Mesothelial cell of epicardium (in vitro differentiated cells): Measurements from ENCODE around the gene KRTAP10-8. TPM values are rescaled to one million over a fixed set of nuclear protein-coding genes. Genes with fewer than 3 reads are reported as not detected.
"Not testable (repeated sequence)": the region's sequence is repeated elsewhere in the genome, so short reads cannot be mapped to it uniquely, and the experiment has no call there.

Experiments used
- DNase-seq, 2 experiments: peaks; one replicate each; pipeline ENCODE4 v3.0.0; 2021; ENCODE audit warnings: low spot score in 2 of 2; ENCODE audit not compliant: unreplicated experiment in 2 of 2
- H3K27ac Mint-ChIP-seq: 2 replicates; pipeline ENCODE4 v1.8.0; 2021; ENCODE audit warnings: mixed read lengths
- H3K27me3 Mint-ChIP-seq: 2 replicates; pipeline ENCODE4 v1.8.0; 2021; ENCODE audit warnings: low read depth, mixed read lengths
- H3K36me3 Mint-ChIP-seq: 2 replicates; pipeline ENCODE4 v1.8.0; 2021; ENCODE audit warnings: mixed read lengths
- H3K4me1 Mint-ChIP-seq: 2 replicates; pipeline ENCODE4 v1.8.0; 2021; ENCODE audit warnings: mixed read lengths
- H3K4me3 Mint-ChIP-seq: 2 replicates; pipeline ENCODE4 v1.8.0; 2021; ENCODE audit warnings: mild to moderate bottlenecking, moderate library complexity, mixed read lengths
- H3K9me3 Mint-ChIP-seq: 2 replicates; pipeline ENCODE4 v1.8.0; 2021; ENCODE audit warnings: mixed read lengths
- total RNA-seq: library from RNA; stranded (reverse); gene quantifications from 3 replicates; pipeline ENCODE4 v1.2.1, GENCODE V29; 2021
- TF ChIP-seq, protein P1 (sequence below): fragments of 200-600 bp; sonication (generic); IDR thresholded peaks from one replicate; pipeline ENCODE4 v1.5.0; 2021; ENCODE audit warnings: antibody characterized with exemption; ENCODE audit not compliant: unreplicated experiment

Gene KRTAP10-8
- total RNA-seq, 1 donor from 2014 or later, result not detected

- Mint-ChIP-seq H3K36me3 (no peaks in the 10 kb centered on the region), H3K27me3 (no peaks in the 10 kb centered on the region), H3K9me3 (peaks cover 32% of the 10 kb centered on the region), H3K4me1 (no peaks in the 10 kb centered on the region), H3K4me3 (no peak overlapping the region), H3K27ac (no peak overlapping the region)
- TF ChIP-seq, protein P1, sequence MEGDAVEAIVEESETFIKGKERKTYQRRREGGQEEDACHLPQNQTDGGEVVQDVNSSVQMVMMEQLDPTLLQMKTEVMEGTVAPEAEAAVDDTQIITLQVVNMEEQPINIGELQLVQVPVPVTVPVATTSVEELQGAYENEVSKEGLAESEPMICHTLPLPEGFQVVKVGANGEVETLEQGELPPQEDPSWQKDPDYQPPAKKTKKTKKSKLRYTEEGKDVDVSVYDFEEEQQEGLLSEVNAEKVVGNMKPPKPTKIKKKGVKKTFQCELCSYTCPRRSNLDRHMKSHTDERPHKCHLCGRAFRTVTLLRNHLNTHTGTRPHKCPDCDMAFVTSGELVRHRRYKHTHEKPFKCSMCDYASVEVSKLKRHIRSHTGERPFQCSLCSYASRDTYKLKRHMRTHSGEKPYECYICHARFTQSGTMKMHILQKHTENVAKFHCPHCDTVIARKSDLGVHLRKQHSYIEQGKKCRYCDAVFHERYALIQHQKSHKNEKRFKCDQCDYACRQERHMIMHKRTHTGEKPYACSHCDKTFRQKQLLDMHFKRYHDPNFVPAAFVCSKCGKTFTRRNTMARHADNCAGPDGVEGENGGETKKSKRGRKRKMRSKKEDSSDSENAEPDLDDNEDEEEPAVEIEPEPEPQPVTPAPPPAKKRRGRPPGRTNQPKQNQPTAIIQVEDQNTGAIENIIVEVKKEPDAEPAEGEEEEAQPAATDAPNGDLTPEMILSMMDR, result no peak
- peak in 1 of 2 experiments; percentile 33 for DNase-seq
These were observed 24.5 kb downstream of the KRTAP10-8 start for GRCh38 chr21:44636209-44637017.

DNA sequence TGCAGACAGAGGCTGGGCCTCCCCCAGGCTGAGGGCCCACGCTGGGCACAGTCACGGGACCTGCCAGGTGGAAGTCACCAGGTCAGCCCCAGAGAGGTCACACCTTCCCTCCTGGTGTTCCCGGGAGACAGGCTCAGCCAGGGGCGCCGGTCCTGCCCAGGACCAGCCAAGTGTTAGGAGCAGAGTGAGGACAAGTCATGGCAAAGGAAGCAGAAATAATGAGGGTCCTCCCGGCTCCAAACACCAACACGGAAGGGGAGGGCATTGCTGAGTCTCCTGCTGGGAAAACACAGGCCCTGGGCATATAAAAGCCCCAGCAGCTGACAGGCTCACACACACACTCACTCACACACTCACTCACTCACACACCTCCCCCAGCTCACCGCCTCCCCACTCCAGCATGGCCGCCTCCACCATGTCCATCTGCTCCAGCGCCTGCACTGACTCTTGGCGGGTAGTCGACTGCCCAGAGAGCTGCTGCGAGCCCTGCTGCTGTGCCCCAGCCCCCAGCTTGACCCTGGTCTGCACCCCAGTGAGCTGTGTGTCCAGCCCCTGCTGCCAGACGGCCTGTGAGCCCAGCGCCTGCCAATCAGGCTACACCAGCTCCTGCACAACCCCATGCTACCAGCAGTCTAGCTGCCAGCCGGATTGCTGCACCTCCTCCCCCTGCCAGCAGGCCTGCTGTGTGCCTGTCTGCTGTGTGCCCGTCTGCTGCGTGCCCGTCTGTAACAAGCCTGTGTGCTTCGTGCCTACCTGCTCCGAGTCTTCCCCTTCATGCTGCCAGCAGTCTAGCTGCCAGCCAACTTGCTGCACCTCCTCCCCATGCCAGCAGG is 25.4 kb downstream of the KRTAP10-8 start, which contains the start of gene KRTAP10-10:
KRTAP10-10 (plus strand) TSS at position 339 of the 833 bp plus-strand sequence; CDS start at position 401, 62 bp downstream.
- H3K4me3 Mint-ChIP-seq, result no peak within 1 kb of the TSS
- H3K36me3 Mint-ChIP-seq, result no peaks in the 10 kb centered on the region
- H3K27me3 Mint-ChIP-seq, result peaks cover 2% of the 10 kb centered on the region
- H3K27ac Mint-ChIP-seq, result no peak within 1 kb of the TSS
- peak in 1 of 2 experiments; percentile 36 for DNase-seq
- peaks cover 29% of the 10 kb centered on the region for H3K9me3 Mint-ChIP-seq
- TF ChIP-seq, protein P1, result no peak
- no peaks in the 10 kb centered on the region for H3K4me1 Mint-ChIP-seq

DNA sequence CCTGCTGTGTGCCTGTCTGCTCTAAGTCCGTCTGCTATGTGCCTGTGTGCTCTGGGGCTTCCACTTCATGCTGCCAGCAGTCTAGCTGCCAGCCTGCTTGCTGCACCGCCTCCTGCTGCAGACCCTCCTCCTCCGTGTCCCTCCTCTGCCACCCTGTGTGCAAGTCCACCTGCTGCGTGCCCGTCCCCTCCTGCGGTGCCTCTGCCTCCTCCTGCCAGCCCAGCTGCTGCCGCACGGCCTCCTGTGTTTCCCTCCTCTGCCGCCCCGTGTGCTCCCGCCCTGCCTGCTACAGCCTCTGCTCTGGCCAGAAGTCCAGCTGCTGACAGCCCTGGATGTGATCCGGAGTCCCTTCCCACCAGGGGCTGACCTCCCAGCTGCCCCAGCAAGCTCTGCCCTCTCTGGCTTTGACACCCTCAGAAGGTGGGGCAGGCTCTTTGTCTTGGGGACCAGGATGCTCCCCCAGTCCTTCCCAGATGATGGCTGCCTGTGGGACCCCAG is 26.0 kb downstream of the KRTAP10-8 start:
- H3K36me3 Mint-ChIP-seq, H3K4me3 Mint-ChIP-seq, H3K27me3 Mint-ChIP-seq, H3K4me1 Mint-ChIP-seq, H3K27ac Mint-ChIP-seq: not testable (repeated sequence)
- H3K9me3 Mint-ChIP-seq, result peaks cover 32% of the 10 kb centered on the region
- peak in 1 of 2 experiments; percentile 27 for DNase-seq

DNA sequence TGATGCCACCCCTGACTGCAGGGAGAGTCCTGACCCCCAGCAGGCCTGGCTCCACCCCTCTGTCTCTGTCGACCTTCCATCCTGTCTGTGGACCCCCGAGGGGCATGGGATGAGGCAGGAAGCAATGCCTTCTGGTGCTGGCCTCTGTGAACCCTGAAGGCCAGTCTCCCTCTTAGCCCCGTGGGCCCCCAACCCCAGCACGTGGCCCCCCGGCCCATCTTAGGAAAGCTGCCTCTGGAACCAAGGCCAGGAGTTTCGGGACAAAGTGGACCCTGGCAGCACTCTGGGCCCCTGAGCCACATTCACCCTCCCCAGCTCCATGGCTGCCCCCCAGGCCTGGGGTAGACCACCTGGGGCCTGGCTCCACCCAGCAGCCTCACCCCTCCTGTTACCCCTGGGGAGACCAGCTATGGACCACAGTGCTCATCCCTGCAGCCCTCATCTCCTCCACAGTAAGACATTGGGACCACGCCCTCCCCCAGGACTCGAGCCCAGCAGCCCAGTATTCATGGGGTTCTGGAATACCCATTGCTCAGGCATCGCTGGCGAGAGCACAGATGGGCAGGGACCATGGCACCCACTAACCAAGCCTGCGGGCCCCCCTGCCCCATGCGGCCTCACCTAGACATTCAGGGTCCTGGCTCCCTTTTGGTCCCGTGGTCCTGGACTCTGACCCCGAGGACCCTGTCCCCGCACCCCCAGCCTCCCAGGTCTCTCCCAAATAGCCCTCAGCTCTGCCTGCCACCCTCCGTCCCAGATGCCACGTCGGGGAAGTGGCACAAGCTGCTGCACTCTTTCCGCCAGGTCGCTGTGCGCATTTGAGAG is 26.8 kb downstream of the KRTAP10-8 start:
- peak in 1 of 2 experiments; percentile 31 for DNase-seq
- H3K9me3 Mint-ChIP-seq, result peaks cover 32% of the 10 kb centered on the region
- H3K27ac Mint-ChIP-seq, H3K4me1 Mint-ChIP-seq, H3K36me3 Mint-ChIP-seq, H3K27me3 Mint-ChIP-seq, H3K4me3 Mint-ChIP-seq: not testable (repeated sequence)

GRCh38 chr21:44639331-44639655 is 27.4 kb downstream of the KRTAP10-8 start:
- H3K9me3 Mint-ChIP-seq, result peaks cover 33% of the 10 kb centered on the region
- H3K4me3 Mint-ChIP-seq, result no peak overlapping the region
- TF ChIP-seq, protein P1, result no peak
- H3K27me3 Mint-ChIP-seq, result peaks cover 2% of the 10 kb centered on the region
- H3K27ac Mint-ChIP-seq, result no peak overlapping the region
- peak in 1 of 2 experiments; percentile 31 for DNase-seq
- H3K4me1 Mint-ChIP-seq, result no peaks in the 10 kb centered on the region
- no peaks in the 10 kb centered on the region for H3K36me3 Mint-ChIP-seq

GRCh38 chr21:44640761-44641160 is 28.9 kb downstream of the KRTAP10-8 start:
- Mint-ChIP-seq H3K4me1 (no peaks in the 10 kb centered on the region), H3K36me3 (no peaks in the 10 kb centered on the region), H3K4me3 (no peak overlapping the region), H3K9me3 (peaks cover 37% of the 10 kb centered on the region), H3K27ac (no peak overlapping the region), H3K27me3 (peaks cover 2% of the 10 kb centered on the region)
- TF ChIP-seq, protein P1, result no peak
- DNase-seq, result peak in 1 of 2 experiments; percentile 5
